BE2C (cell line): ENCODE data around the gene ST6GALNAC2.

ENCODE experiments used
- DNase-seq: peaks from one replicate; pipeline ENCODE4 v3.0.0-alpha.2; 2020
- H3K27me3 ChIP-seq: fragments of 250-450 bp; sonication (Bioruptor Pico); 2 replicates; pipeline ENCODE4 v1.5.1; 2020; ENCODE audit warnings: mild to moderate bottlenecking
- H3K36me3 ChIP-seq: fragments of 250-450 bp; sonication (Bioruptor Pico); 2 replicates; pipeline ENCODE4 v1.5.1; 2020; ENCODE audit warnings: mild to moderate bottlenecking
- H3K4me1 ChIP-seq: fragments of 250-450 bp; sonication (Bioruptor Pico); 2 replicates; pipeline ENCODE4 v1.5.1; 2020
- H3K4me3 ChIP-seq: 2 replicates; pipeline ENCODE4 v1.5.1; 2011; ENCODE audit warnings: low read depth, low read length
- H3K9me3 ChIP-seq: fragments of 250-450 bp; sonication (Bioruptor Pico); 2 replicates; pipeline ENCODE4 v1.5.1; 2020
- TF ChIP-seq, protein P1 (sequence below): IDR thresholded peaks from 2 replicates; pipeline ENCODE4 v1.5.1; 2012; ENCODE audit warnings: mild to moderate bottlenecking, low read depth, low read length

The ST6GALNAC2 gene

DNA sequence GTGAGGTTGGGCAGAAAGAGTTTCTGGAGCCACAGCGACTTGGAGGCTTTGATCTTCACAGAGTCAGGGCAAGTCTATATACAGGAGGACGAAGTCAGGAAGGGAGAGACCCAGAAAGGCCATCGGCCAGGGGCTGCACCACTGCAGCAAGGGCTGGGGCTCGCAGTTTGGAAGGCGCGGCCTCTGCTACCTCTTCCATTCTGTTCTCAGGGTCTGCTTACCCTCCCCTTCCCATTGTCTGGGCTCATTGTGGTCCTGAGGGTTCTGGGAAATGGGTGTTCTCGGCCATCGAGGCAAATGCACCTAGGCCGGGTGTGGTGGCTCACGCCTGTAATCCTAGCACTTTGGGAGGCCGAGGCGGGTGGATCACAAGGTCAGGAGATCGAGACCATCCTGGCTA lies 41.9 kb upstream of the ST6GALNAC2 start:
- Histone ChIP-seq H3K9me3 (no peaks in the 10 kb centered on the region), H3K4me1 (peaks cover 3% of the 10 kb centered on the region; the same call in 1 of the 2 replicates), H3K27me3 (no peaks in the 10 kb centered on the region), H3K4me3 (no peak overlapping the region), H3K36me3 (no peaks in the 10 kb centered on the region)
- TF ChIP-seq, protein P1, sequence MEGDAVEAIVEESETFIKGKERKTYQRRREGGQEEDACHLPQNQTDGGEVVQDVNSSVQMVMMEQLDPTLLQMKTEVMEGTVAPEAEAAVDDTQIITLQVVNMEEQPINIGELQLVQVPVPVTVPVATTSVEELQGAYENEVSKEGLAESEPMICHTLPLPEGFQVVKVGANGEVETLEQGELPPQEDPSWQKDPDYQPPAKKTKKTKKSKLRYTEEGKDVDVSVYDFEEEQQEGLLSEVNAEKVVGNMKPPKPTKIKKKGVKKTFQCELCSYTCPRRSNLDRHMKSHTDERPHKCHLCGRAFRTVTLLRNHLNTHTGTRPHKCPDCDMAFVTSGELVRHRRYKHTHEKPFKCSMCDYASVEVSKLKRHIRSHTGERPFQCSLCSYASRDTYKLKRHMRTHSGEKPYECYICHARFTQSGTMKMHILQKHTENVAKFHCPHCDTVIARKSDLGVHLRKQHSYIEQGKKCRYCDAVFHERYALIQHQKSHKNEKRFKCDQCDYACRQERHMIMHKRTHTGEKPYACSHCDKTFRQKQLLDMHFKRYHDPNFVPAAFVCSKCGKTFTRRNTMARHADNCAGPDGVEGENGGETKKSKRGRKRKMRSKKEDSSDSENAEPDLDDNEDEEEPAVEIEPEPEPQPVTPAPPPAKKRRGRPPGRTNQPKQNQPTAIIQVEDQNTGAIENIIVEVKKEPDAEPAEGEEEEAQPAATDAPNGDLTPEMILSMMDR = no peak
- DNase-seq = no peak

DNA sequence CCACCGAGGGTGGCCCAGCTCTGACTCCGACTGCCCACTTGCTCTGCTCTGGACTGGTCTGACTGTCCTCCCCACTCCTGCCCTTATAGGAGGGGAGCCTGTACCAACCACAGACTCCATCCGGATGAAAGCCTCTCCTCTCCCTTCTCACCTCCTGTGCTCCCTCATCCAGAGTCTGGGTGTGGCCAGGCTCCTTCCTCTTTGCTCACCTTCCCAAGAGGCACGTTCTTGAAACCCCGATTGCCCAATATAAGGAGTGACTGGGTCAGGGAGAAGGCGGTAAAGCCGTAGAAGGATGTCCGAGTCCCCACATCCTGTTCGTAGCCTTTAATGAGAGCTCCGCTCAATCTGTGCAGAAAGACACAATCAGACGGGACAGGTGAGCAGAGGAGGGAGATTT lies 40.8 kb upstream of the ST6GALNAC2 start:
- no peak for DNase-seq

DNA sequence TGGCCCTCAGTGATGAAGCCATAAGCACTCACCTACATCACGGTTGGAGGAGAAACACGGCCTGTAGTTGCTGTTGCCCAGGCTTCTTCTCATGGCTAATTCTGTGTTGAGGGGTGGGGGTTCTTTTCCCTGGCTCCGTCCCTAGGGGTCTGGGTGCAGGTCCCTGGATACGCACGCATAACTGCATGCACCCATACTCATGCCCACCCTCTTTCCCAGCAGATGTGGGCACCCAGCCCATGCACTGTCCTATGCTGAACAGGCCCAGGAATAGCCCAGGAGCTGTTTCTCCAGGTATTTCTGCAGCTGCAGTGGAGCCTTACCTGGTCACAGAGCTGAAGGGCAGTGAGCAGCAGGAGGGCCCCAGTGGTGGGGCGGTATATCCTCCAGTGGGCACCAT lies 39.8 kb upstream of the ST6GALNAC2 start:
- Histone ChIP-seq H3K9me3 (no peaks in the 10 kb centered on the region), H3K27me3 (no peaks in the 10 kb centered on the region), H3K4me1 (peaks cover 3% of the 10 kb centered on the region; the same call in 1 of the 2 replicates), H3K4me3 (no peak overlapping the region), H3K36me3 (no peaks in the 10 kb centered on the region)
- TF ChIP-seq, protein P1 = no peak
- DNase-seq = no peak

More for the DNA sequence above, 40.8 kb upstream of the ST6GALNAC2 start:
- Histone ChIP-seq H3K4me3 (no peak overlapping the region), H3K4me1 (peaks cover 3% of the 10 kb centered on the region; the same call in 1 of the 2 replicates), H3K36me3 (no peaks in the 10 kb centered on the region), H3K27me3 (no peaks in the 10 kb centered on the region), H3K9me3 (no peaks in the 10 kb centered on the region)
- TF ChIP-seq, protein P1 = no peak

DNA sequence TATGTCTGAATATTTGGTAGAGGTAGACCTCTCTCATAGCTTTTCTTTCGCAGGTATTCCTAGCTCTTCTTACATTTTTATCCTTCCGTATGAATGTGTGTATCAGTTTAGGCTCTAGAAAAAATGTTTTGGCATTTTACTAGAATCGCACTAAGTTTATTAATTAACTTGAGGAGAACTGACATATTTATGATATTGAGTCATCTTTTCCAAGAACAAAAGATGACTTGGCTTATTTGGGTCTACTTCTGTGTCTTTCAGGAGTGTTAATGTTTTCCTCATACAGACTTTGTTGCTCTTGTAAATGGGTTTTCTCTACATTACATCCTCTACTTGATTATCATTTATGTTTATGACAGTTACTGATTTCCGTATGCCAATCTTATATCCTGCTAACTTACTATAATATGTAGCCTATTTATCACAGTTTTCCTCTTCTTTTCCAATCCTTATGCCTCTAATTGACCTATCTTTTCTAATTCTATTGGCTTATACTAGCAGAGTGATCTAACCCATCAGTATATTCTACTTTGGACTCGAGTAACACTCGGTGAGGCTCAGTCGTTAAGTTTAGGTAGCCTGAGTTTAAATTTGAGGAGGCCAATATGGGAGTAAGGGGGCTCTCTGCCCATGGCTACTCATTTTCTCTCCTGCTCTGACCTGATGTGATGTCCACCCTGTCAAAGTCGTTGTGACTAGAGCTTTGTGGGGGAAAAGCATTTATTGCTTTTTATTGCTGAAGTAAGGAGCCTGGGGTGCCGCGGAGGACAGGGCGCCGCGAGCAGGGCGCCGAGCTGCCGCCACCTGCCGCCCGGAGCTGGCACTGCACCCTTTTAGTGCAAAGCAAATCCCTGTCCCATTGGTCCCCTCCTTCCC lies 37.8 kb upstream of the ST6GALNAC2 start:
- no peaks in the 10 kb centered on the region for H3K9me3 ChIP-seq
- TF ChIP-seq, protein P1 = peak; percentile 93
- H3K4me3 ChIP-seq = no peak overlapping the region
- peaks cover 3% of the 10 kb centered on the region; the same call in 1 of the 2 replicates for H3K4me1 ChIP-seq
- no peaks in the 10 kb centered on the region for H3K36me3 ChIP-seq
- DNase-seq = peak; percentile 82
- H3K27me3 ChIP-seq = no peaks in the 10 kb centered on the region

DNA sequence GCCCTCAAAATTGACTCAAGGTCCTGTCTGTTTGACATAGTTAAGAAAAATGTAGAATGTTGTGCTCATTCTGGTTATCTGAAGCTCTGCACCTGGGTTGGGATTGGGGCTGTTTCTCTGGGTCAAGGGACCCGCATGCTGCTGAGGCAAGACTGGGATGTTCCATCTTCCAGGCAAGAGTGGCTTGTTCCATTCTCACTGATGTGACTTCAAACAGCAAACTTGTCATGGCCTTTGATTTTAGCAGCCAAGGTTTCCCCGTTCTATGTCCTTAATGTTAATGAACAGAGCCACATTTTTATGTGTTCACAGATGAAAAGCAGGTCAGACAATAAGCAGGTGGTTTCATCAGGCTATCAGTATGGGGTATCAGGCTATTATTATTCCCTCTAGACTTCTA lies 32.2 kb upstream of the ST6GALNAC2 start:
- Histone ChIP-seq H3K4me3 (no peak overlapping the region), H3K36me3 (no peaks in the 10 kb centered on the region), H3K4me1 (no peaks in the 10 kb centered on the region), H3K27me3 (no peaks in the 10 kb centered on the region), H3K9me3 (peaks cover 6% of the 10 kb centered on the region)
- no peak for DNase-seq
- TF ChIP-seq, protein P1 = no peak
